ENCODE data around the gene ANP32D.
"Not testable (repeated sequence)": the region's sequence is repeated elsewhere in the genome, so short reads cannot be mapped to it uniquely, and the experiment has no call there.

ANP32D gene

DNA sequence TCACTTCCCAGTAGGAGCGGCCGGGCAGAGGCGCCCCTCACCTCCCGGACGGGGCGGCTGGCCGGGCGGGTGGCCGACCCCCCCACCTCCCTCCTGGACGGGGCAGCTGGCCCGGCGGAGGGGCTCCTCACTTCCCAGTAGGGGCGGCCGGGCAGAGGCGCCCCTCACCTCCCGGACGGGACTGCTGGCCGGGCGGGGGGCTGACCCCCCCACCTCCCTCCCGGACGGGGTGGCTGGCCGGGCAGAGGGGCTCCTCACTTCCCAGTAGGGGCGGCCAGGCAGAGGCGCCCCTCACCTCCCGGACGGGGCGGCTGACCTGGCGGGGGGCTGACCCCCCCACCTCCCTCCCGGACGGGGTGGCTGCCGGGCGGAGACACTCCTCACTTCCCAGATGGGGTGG lies 27.9 kb downstream of the ANP32D start:
- DNase-seq (ENCODE audit: low read depth in 2 of 2) = not testable (repeated sequence)

DNA sequence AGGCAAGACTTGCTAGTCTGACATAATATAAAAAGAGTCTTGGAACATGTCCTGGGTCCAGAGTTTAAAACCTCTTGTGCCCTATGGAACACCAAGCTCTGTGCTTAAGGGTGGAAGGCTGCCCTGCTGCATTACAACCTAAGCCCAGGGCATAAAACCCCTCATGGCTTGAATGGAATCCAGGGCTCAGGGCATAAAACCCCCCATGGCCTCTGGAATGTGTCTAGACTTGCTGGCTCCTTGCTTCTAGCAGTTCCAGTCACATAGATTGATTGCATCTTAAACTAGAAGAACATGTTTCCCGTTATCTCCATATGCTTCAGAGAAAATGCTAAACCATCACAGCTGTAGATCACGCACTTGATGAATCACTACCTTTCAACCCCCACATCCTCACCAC lies 34.5 kb downstream of the ANP32D start:
- not testable (repeated sequence) for DNase-seq (ENCODE audit: low read depth in 2 of 2)

DNA sequence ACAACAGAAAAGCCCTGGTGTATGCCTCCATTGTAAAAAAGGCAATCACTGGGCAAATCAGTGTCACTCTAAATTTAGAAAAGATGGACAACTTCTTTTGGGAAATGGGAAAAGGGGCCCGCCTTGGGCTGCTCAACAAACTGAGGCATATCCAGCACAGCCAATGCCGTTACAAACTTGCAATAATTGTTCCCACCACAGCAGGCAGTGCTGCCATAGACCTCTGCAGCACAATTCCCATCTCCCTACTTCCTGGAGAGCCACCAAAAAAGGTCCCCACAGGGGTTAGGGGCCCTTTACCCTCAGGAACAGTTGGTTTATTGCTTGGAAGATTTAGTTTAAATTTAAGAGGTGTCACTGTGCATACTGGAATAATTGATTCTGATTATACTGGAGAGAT lies 36.6 kb downstream of the ANP32D start:
- no peak for DNase-seq (ENCODE audit: low read depth in 2 of 2)

DNA sequence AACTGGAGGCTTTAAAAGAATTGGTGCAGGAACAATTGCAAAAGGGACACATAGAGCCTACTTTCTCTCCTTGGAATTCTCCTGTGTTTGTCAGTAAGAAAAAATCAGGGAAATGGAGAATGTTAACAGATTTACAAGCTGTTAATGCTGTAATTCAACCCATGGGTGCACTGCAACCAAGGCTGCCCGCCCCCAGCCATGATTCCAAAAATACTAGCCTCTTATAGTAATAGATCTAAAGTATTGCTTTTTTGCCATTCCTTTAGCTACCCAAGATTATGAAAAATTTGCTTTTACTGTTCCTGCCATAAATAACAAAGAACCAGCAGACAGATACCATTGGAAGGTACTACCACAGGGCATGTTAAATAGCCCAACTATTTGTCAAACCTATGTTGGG lies 37.8 kb downstream of the ANP32D start:
- DNase-seq (ENCODE audit: low read depth in 2 of 2) = no peak

DNA sequence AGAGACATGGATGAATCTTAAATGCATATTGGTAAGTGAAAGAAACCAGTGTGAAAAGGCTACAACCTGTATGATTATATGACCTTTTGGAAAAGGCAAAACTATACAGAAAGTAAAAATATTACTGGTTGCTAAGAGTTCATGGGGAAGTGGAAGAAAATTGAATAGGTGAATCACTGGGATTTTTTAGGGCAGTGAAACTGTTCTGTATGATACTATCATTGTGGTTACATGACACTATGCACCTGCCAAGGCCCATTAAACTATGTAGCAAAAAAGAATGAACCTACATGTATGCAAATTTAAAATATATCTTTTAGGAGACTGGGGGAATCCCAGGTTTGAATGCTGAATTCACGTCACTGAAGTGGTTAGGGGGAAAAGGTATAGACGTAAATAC lies 40.5 kb downstream of the ANP32D start:
- no peak for DNase-seq (ENCODE audit: low read depth in 2 of 2)

DNA sequence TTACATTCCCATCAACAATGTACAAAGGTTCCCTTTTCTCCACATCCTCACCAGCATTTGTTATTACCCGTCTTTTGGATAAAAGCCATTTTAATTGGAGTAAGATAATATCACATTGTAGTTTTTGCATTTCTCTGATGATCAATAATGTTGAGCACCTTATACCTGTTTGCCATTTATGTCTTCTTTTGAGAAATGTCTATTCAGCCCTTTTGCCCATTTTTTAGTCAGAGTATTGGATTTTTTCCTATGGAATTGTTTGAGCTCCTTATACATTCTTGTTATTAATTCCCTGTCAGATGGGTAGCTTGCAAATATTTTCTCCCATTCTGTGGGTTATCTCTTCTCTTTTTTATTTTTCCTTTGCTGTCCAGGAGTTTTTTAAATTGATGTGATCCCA lies 42.4 kb downstream of the ANP32D start:
- DNase-seq (ENCODE audit: low read depth in 2 of 2) = no peak

DNA sequence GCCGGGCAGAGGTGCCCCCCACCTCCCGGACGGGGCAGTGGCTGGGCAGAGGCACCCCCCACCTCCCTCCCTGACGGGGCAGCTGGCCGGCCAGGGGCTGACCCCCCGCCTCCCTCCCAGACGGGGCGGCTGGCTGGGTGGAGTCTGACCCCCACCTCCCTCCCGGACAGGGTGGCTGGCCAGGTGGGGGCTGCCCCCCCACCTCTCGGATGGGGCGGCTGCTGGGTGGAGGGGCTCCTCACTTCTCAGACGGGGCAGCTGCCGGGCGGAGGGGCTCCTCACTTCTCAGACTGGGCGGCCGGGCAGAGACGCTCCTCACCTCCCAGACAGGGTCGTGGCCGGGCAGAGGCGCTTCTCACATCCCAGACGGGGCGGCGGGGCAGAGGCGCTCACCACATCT lies 48.0 kb downstream of the ANP32D start:
- not testable (repeated sequence) for DNase-seq (ENCODE audit: low read depth in 2 of 2)

Measured in activated CD4-positive, alpha-beta T cell treated with anti-CD3 and anti-CD28 coated beads for 24 hours (primary cell).